ENCODE measurements around the gene ACTN1.

ACTN1 gene

DNA sequence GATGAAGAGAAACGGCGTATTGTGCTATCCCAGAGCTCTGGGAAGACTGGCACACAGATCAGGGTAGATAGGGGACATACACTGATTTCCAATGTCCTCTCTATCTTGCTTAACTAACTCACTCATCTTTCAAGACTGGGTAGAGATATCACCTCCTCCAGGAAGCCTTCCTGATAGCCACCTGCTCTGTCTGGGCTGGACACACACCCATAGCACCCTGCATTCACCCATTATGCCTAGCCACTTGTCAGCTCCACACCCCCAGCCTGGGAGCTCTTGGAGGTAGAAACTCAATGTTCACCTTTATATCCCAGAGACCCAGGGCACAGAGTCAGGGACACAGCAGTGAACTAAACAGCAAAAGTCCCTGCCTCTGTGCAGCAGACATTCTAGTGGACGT is 52.0 kb downstream of the ACTN1 start:
- TF ChIP-seq, protein P1, sequence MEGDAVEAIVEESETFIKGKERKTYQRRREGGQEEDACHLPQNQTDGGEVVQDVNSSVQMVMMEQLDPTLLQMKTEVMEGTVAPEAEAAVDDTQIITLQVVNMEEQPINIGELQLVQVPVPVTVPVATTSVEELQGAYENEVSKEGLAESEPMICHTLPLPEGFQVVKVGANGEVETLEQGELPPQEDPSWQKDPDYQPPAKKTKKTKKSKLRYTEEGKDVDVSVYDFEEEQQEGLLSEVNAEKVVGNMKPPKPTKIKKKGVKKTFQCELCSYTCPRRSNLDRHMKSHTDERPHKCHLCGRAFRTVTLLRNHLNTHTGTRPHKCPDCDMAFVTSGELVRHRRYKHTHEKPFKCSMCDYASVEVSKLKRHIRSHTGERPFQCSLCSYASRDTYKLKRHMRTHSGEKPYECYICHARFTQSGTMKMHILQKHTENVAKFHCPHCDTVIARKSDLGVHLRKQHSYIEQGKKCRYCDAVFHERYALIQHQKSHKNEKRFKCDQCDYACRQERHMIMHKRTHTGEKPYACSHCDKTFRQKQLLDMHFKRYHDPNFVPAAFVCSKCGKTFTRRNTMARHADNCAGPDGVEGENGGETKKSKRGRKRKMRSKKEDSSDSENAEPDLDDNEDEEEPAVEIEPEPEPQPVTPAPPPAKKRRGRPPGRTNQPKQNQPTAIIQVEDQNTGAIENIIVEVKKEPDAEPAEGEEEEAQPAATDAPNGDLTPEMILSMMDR (IDR thresholded peaks at IDR 0.05), result no peak

DNA sequence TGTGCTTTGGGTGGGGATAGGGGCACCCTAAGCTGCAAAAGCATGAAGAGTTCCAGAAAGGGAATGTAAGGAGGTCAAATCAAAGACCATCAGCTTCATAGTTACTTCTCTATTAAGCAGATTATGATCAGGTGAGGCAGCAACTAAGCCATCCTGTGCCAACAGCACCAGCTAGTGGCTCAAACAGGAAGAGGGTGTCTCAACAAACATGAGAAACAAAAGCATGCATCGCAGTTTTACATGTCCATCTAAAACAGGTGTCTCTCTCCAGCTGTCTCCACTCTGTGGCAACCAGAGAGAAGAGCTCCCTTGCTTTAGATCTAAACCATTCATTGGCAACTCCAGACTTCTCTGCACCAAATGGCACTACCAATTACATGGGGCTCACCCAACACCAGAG is 52.9 kb downstream of the ACTN1 start:
- Histone ChIP-seq H3K4me3 (ENCODE audit: low read depth in 1 of 2, low read length in 1 of 2) (peak overlapping the region; percentile 58), H3K27me3 (no peaks in the 10 kb centered on the region), H3K27ac (peak overlapping the region; percentile 97), H3K36me3 (peaks cover 28% of the 10 kb centered on the region), H3K4me1 (ENCODE audit: control insufficient read depth in 1 of 2, insufficient read depth in 1 of 2, low read depth in 1 of 2, low read length in 1 of 2) (peaks cover 99 to 100% of the 10 kb centered on the region in 2 experiments), H3K9me3 (no peaks in the 10 kb centered on the region)
- TF ChIP-seq, protein P1 (IDR thresholded peaks at IDR 0.05), result peak; percentile 63

More for the DNA sequence above, 52.0 kb downstream of the ACTN1 start:
- Histone ChIP-seq H3K27ac (peak overlapping the region; percentile 97), H3K9me3 (no peaks in the 10 kb centered on the region), H3K4me3 (ENCODE audit: low read depth in 1 of 2, low read length in 1 of 2) (peak overlapping the region; percentile 58), H3K27me3 (no peaks in the 10 kb centered on the region), H3K4me1 (ENCODE audit: control insufficient read depth in 1 of 2, insufficient read depth in 1 of 2, low read depth in 1 of 2, low read length in 1 of 2) (peaks cover 100% of the 10 kb centered on the region in 2 experiments), H3K36me3 (peaks cover 22% of the 10 kb centered on the region)

DNA sequence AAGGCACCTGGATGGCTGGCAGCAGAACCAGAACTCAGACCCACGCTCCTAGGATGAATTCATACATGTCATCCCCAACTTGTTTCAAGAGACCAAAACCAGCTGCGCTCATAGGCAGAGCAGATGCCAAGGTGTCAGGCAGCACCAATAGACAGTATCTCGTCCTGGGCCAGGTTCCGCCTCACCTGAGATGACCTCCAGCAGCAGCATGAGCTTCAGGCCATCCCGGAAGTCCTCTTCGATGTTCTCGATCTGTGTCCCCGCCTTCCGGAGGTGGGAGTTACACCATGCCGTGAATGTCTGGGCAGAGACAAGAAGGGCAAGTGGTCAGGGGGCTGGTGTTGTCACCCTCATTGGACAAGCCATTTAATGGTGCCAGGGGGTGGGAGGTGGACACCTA is 53.7 kb downstream of the ACTN1 start:
- TF ChIP-seq, protein P1 (IDR thresholded peaks at IDR 0.05), result no peak
- H3K4me3 ChIP-seq (ENCODE audit: low read depth in 1 of 2, low read length in 1 of 2), result no peak overlapping the region
- H3K27ac ChIP-seq, result peak overlapping the region; percentile 97
- H3K36me3 ChIP-seq, result peaks cover 36% of the 10 kb centered on the region
- peaks cover 90 to 92% of the 10 kb centered on the region in 2 experiments for H3K4me1 ChIP-seq (ENCODE audit: control insufficient read depth in 1 of 2, insufficient read depth in 1 of 2, low read depth in 1 of 2, low read length in 1 of 2)
- no peaks in the 10 kb centered on the region for H3K9me3 ChIP-seq
- no peaks in the 10 kb centered on the region for H3K27me3 ChIP-seq

DNA sequence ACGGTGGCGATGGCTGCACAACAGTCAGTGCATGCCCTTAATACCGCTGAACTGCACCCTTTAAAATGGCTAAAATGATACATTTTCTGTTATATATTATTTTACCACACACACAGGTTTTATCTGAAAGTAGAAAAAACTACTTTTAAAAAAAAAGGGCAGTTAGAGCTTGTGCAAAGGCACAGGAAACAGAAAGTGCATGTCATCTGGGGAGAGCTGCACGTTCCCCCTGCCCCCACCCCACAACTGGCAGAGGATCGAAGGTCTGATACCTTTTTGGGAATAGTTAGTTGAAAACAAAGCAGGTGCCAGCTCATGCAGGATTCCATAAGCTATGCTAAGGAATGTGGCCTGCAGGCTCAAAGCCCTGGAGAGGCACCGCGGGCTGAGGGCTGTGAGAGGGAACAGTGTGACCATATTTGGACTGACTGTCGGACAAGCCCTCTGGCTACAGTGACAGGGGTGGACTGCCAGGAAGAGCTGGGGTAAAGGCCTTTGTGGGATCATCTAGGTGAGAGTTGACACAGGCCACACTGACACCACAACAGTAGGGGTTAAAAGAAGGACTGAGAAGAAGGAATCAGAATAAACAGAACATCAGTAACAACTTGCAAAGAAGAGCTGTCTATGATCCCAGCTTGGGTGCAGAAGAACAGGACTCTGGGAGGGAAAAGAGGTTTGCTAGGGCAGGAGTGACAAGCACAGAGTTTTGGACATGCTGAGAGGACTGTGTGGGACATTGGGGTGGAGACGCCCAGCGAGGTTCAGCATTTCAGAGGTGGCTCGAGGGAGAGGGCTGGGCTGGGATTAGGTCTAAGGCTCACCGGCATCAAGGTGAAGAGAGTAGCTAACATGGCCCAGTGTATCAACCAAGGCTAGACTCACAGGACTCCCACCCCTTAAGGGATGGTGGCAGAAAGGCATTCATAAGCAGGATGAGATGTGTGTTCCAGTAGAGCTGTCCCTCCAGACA is 54.6 kb downstream of the ACTN1 start:
- Histone ChIP-seq H3K36me3 (peaks cover 45% of the 10 kb centered on the region), H3K4me1 (ENCODE audit: control insufficient read depth in 1 of 2, insufficient read depth in 1 of 2, low read depth in 1 of 2, low read length in 1 of 2) (peaks cover 81 to 87% of the 10 kb centered on the region in 2 experiments), H3K27ac (peak overlapping the region; percentile 97)

DNA sequence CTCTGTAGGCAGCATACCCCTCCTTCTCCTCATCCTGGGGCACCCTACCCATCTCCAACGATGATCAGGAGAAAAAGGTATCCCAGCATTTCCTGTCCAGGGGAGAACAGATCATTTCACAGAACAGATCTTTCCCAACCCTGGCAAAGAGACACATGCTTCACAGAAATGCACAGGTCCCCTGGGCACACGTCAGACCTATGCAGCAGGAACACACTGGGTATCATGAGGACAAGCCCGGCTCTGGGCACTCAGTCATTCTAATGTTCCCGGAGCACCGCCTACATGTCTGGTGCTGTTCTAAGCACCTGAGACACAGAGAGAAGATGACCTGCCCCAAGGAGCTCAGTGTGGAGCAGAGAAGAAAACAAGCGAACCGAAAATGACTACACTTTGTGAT is 56.2 kb downstream of the ACTN1 start:
- Histone ChIP-seq H3K4me3 (ENCODE audit: low read depth in 1 of 2, low read length in 1 of 2) (peak overlapping the region in 1 of 2 experiments; percentile 53), H3K27me3 (no peaks in the 10 kb centered on the region), H3K4me1 (ENCODE audit: control insufficient read depth in 1 of 2, insufficient read depth in 1 of 2, low read depth in 1 of 2, low read length in 1 of 2) (peaks cover 71 to 74% of the 10 kb centered on the region in 2 experiments), H3K36me3 (peaks cover 61% of the 10 kb centered on the region), H3K27ac (peak overlapping the region; percentile 97), H3K9me3 (no peaks in the 10 kb centered on the region)
- TF ChIP-seq, protein P1 (IDR thresholded peaks at IDR 0.05), result no peak

More for the DNA sequence above, 54.6 kb downstream of the ACTN1 start:
- no peaks in the 10 kb centered on the region for H3K27me3 ChIP-seq
- TF ChIP-seq, protein P1 (IDR thresholded peaks at IDR 0.05), result no peak
- H3K4me3 ChIP-seq (ENCODE audit: low read depth in 1 of 2, low read length in 1 of 2), result peak overlapping the region; percentile 53 to 56
- no peaks in the 10 kb centered on the region for H3K9me3 ChIP-seq
